GM18907 (cell line): ENCODE results near the gene MCM5.

ENCODE experiments used
- ATAC-seq: cut with Tn5 transposase; IDR thresholded peaks from one replicate; pipeline ENCODE4 v1.9.1; 2021; ENCODE audit warnings: mild to moderate bottlenecking, moderate library complexity; ENCODE audit not compliant: unreplicated experiment

MCM5 gene

DNA sequence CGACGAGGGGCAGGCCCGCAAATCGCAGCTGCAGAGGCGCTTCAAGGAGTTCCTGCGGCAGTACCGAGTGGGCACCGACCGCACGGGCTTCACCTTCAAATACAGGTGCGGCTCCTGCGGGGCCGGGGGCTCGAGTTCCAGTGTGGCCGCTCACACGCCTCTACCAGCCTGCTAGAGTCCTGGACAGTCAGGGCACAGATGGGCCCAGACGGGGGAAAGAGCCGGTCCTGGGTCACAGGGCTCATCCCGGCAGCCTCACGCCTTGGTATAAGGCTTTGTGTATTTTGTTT, 506 bp downstream of the MCM5 start:
- peak; percentile 2 for ATAC-seq

DNA sequence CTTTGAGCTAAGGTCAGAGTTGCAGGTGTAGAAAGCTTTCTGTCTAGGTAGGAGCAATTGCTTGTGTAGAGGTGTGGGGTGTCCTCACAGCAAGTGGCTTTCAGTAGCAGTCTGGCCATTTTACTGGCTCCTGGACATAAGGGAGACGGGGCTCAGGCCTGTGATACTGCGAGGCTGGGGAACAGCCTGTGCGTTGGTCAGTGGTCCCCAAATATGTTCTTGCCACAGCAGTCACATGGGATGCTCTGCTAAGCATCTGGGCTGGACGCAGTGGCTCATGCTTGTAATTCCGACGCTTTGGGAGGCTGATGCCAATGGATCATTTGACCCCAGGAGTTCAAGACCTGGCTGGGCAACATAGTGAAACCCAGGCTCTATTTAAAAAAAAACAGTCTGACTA, 1.9 kb downstream of the MCM5 start:
- ATAC-seq: no peak

DNA sequence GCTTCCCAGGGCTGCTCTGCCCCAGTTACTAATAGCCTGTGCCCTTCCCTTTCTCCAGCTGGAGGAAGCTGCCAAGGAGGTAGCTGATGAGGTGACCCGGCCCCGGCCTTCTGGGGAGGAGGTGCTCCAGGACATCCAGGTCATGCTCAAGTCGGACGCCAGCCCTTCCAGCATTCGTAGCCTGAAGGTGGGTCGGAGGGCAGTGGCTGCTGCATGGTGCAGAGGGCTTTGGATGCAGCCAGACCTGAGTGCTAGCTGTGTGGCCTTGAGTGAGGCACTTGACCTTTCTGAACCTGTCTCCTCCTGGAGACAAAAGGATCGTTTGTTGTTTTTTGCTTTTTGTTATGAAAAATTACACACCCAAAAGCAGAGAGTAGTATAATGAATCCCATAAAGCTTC, 3.4 kb downstream of the MCM5 start:
- ATAC-seq: no peak

DNA sequence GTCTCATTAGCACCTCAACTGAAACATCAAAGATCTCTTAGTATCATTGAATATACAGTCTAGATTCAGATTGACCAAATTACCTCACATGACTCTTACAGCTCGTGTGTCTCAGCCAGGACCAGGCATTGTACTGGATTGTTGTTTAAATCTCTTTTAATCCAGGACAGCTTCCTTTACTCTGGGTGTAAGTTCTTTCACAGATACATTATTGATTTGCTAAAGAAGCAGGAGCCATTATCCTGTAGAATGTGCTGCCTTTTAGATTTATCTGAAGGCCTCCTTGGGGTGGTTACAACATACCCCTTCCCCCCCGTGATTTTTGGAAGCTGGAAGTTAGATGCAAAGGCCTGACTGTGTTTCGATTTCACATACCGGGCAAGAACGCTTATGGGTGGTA, 4.2 kb downstream of the MCM5 start:
- no peak for ATAC-seq

DNA sequence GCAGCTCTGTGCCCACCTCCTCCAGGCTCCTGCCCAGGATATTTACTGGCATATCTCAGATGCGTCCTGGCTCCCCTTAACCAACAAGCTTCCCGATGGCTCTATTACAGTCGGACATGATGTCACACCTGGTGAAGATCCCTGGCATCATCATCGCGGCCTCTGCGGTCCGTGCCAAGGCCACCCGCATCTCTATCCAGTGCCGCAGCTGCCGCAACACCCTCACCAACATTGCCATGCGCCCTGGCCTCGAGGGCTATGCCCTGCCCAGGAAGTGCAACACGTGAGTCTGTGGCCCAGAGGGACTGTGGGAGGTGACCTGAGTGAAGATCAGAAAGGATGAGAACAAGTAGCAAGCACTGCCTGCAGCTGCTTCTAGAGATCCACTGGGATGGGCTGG, 6.5 kb downstream of the MCM5 start:
- no peak for ATAC-seq

DNA sequence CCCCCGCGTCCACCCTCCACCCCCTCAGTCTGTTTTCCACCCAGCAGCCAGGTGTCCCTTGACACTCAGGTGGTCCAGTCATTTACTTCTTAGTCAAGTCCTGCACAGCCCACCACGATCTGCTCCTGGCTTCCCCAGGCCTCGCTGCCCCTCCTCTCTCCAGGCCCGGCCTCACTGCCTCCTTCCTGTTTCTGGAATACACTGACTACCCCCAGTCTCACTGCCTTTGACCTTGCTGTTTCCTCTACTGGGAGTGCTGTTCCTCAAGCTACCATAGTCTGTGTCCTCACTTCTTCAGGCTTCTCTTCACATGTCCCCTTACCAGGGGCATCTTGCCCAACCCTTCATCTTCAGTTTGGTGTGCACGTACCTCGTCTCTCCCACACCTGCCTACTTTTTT, 7.4 kb downstream of the MCM5 start:
- ATAC-seq: no peak

DNA sequence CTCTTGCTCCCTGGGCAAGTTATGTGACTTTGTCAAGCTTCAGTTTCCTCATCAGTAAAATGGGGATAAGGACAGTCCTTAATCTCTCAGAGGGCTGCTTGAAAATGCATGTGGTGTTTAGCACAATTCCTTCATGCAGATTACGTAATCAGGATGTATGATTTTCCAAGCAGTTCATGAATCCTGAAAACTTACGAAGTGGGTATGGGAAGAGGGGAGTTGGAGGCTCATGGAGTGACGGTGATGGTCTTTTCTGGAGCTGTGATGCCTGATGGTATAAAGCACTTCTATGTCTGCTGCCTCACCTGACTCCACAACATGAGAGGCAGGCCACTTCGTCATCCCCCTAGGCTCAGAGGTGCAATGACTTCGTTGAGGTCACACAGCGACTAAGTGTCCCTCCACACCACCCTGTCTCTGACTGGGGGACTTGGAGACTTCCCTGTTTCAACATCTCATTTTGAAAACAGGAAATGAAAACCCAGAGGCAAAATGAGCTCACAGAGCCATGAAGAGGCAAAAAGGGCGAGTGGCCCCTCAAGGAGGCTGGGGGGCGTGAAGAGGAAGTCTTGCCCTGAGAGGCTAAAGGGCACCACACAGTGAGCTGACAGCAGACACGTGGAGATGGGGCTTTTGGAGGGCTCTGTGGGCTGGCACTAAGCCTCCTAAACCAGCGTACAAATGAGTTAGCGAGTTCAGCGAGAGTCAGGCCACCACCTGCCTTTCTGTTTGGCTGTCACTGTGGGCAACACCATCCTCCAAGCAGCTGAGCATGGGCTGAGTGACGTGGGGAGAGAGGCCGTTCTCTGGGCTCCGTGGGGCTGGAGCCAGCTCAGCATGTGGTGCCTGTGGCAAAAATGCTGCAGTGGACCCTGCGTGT, 10.1 kb downstream of the MCM5 start:
- peak; percentile 72 for ATAC-seq

DNA sequence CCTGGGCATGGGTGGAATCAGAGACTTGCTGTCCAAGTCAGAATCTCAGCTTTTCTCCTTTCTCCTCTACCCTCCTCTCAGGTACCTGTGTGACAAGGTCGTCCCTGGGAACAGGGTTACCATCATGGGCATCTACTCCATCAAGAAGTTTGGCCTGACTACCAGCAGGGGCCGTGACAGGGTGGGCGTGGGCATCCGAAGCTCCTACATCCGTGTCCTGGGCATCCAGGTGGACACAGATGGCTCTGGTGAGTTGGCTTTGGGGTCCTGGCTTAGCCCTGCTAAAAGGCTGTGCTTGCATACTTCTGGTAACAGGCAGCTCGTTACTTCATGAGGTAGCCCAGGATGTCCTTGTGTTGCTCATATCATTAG, 10.7 kb downstream of the MCM5 start:
- ATAC-seq: no peak

DNA sequence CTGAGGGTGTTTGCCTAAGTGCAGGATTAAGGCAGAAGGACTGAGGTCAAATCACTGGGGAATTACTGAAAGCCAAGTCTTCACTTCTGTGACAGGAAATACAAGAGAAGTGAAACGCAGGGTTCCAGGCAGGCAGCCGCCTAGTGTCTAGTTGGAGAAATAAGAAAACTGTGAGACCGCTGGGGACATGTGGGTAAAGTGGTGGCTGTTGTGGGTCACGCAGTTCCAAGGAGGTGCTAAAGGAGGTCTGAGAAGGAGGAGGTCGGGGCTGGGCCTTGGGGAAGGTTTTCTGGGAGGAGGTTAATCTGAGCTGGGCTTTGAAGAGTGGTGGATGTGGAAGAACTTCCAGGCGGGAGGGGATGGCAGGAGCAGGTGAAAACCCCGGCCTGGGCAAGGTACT, 11.2 kb downstream of the MCM5 start:
- ATAC-seq: peak; percentile 26

DNA sequence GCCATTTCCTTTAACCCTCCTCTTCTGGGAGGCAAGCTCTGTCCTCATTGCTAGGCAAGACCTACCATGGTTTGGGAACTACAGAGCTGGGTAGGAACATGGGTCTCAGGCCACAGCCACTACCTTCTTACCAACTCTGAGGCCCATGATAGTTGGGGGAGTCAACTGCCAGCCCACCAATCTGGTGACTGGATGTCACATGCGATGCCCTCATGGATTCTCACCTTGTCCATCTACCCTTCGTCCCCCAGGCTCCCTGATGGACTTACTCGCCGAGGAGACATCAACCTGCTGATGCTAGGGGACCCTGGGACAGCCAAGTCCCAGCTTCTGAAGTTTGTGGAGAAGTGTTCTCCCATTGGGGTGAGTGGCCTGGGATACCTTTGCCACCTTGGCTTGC, 13.7 kb downstream of the MCM5 start:
- no peak for ATAC-seq

DNA sequence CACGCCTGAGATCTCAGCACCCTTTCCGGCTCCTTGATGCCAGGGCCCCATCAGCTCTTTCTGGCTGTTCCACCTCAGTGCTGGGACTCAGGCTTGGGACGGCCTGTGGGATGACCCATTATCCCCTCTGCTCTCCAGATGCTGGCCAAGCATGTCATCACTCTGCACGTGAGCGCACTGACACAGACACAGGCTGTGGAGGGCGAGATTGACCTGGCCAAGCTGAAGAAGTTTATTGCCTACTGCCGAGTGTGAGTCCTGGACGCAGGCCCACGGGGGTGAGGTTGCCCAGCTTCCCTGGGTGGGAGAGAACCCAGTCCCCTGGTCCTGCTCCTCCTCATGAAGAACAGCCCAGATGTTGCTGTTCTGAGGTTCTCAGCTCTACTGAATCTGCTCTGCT, 17.7 kb downstream of the MCM5 start:
- no peak for ATAC-seq

DNA sequence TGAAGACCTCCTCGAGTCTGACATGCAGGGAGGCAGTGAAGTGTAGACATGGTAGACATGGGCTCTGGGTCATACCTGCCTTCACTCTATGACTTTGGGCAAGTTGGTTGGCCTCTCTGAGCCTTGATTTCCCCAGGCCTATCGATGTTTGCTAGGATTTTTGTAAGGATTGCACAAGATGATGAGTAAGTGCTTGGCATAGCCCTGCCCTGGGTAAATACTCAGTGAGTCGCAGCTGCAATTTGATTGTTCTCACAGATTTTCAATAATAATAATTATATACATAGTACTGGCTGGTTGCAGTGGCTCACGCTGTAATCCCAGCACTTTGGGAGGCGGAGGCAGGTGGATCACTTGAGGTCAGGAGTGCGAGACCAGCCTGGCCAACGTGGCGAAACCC, 18.1 kb downstream of the MCM5 start:
- ATAC-seq: no peak

DNA sequence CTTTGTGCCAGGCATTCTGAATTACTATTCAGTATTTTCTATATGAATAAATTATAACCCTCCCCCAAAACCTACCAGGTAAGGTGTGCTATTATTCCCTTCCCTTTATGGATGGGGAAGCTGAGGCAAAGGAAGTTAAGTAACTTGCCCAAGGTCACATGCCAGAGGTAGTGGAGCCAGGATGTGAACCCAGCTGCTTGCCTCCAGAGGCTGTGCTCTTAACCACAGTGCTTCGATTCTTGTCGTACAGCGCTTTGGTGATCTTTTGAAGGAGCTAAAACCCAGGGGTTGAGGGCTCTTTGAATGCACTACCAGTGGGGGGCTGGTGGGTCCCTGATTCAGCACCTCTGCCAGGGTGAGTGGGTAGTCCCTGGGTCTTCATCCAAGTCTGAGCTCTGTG, 18.8 kb downstream of the MCM5 start:
- no peak for ATAC-seq

DNA sequence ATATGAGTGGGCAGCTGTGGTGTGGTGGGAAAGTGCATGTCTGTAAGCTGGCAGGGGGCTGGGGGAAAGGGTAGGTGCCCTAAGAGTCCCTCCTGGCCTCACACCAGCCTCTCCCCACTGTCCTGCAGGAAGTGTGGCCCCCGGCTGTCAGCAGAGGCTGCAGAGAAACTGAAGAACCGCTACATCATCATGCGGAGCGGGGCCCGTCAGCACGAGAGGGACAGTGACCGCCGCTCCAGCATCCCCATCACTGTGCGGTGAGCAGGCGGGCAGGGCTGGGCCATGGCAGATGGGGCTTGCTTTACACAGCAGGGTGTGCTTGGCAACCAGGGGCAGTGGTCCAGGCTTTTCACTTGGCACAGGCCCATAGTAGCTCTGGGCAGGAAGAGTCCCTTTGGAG, 19.8 kb downstream of the MCM5 start:
- ATAC-seq: no peak

DNA sequence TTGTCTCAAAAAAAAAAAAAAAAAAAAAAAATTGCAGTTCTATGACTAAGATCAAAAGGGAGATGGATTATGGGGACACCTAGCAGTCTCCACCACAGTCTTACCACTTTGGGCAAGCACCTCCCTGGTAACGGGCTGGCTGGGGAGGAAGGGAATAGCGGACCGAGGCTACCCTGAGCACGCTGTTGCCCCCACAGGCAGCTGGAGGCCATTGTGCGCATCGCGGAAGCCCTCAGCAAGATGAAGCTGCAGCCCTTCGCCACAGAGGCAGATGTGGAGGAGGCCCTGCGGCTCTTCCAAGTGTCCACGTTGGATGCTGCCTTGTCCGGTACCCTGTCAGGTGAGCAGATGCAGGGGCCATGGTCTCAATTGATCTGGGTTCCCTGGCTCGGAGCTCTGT, 21.2 kb downstream of the MCM5 start:
- ATAC-seq: no peak

DNA sequence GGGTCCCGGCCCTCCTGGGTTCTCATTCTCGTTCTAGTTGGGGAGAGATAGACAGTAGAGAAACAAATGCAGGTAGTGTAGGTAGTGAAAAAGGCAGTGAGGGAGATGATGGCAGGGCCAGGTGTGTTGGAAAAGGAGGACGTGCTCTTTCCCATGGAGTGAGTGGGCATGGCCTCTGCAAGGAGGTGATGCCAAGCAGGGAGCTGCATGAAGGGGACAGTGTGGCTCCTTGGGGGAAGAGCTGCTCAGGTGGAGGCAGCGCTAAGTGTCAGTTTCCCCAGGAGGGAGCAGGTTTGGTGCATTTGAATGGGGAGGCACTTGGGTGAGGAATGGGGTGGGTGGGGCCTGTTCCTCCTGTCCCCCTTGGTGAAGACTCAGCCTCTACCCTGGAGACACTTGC, 22.2 kb downstream of the MCM5 start:
- ATAC-seq: no peak

DNA sequence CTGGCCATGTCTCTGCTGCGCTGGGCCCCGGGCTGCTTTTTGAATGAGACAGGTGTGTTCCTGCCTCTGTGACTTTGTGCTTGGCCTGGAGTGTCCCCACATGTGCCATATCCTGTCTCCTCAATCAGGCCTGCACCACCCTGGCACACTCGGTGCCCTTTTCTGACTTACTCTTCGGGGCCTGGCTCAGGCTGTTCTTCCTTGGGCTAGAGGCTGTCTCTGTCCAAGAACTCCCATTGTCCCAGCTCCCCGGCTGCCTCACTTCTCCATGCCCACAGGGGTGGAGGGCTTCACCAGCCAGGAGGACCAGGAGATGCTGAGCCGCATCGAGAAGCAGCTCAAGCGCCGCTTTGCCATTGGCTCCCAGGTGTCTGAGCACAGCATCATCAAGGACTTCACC, 23.0 kb downstream of the MCM5 start:
- no peak for ATAC-seq

DNA sequence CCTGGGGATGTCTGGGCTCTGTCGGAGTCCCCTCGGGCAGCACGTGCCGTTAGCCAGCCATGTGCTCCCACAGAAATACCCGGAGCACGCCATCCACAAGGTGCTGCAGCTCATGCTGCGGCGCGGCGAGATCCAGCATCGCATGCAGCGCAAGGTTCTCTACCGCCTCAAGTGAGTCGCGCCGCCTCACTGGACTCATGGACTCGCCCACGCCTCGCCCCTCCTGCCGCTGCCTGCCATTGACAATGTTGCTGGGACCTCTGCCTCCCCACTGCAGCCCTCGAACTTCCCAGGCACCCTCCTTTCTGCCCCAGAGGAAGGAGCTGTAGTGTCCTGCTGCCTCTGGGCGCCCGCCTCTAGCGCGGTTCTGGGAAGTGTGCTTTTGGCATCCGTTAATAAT, 24.1 kb downstream of the MCM5 start:
- ATAC-seq: no peak

DNA sequence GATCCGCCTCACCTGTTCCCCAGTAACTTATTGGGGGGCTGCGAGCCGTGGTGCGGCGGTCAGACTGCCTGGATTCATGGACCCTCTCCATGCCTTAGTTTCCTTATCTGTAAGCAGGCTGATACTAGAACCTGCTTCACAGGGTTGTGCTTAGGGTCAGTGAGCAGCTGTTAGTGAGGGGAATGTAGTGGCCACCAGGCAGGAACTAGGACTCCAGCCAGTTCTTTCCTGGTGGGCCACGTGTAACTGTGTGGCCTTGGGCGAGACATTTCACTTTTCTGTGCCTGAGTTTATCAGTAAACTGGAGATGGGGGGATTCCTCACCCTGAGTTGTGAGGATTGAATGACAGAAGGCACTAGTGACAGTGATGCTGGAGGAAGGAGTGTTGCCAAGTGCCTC, 24.8 kb downstream of the MCM5 start:
- no peak for ATAC-seq

DNA sequence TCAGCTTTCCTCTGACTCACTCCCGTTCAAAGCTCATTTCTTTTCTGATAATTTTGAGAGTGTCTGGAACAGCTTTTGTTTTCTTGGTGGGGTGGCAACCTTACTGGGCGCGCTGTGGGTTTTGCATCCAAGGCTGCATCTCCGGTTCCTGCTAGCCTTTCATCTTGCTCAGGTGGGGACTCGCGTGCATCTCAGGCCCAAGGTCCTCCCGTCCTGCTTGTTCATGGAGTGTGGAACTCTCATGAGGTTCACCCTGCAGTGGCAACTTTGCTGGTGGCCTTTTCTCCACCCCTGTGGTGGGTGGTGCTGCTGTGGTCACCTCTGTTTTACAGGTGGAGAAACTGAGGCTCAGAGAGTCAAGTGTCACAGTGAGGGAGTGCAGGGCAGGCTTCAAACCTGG, 25.6 kb downstream of the MCM5 start:
- no peak for ATAC-seq

DNA sequence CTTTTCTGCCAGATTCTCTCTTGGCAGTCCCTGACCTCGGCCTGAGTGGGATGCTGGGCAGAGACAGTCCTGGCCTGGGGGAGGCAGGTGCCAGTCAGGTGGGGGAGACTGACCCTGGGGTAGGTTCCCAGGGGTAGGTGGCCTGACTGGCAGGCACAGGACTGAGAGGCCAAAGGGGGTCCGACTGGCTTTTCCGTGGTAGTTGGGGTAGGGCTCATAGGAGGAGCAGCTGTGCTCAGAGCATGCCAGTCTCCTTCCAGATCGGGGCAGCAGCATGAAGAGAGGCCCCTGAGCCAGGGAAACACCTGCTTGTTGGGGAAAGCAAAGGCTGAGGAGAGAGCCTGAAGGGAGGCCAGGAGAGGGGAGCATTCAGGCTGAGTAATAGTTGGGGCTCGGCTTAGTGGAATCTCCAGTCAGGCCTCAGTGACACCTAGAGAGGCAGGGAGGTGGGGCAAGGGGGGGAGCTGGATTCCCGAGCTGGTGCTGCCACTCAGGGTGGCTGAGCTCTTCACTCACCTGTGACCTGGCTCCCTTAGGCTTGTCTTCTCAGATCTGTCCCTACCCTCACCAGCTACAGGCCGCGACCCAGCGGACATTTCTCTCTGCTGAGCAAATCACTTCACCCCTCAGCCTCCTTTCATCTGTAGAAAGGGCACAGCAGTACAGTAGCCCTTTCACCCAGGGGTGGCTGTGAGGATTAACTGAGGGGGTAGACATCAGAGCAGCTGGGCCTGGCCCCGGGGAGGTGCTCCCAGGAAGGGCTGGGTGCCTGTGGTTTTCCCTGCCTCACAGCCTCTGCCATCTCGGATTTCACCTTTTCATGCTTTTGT, 26.2 kb downstream of the MCM5 start:
- no peak for ATAC-seq

DNA sequence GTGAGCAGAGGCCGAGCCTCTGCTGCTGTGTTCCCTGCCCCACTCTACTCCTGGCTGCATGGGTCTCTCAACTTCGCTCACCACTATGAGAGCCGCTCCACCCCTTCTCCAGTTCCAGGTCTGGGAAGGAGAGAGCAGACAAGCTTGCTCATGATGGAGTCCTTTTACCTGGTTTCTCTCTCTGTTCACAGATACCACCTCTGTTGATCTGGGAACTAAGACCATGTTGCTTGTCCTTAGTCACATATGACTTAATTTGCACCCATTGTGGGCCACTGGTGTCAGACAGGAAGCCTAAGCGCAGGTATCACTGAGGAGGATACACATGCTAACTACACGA, 26.8 kb downstream of the MCM5 start:
- no peak for ATAC-seq

DNA sequence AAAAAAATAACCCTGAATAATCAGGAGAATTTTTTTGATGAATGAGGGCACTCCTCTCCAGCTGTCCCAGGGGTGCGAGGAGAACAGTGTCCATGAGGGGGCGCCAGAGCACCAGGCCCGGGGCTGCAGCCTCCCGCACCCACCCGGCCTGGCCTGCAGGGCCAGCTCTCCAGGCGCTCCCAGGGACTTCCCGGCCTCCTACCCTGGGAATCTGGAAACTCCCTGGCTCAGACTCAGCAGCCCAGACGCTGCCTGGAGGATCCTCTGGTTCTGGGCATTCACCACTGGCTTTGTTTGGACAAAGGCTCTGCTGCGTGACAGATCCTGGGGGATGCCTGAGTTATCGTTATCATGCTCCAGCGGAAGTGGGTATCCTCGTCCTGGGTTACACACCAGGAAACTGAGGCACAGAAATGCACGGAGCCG, 31.0 kb downstream of the MCM5 start:
- no peak for ATAC-seq
